DOHH2 (cell line): ENCODE measurements around the gene USP34.

Source experiments
- H3F3A ChIP-seq: fragments of 200-600 bp; sonication (generic), shearing (Covaris generic); 2 replicates; pipeline ENCODE4 v1.6.0; 2016; ENCODE audit warnings: antibody characterized with exemption, mild to moderate bottlenecking; ENCODE audit not compliant: control insufficient read depth, insufficient read depth
- H3K27ac ChIP-seq: fragments of 200-600 bp; sonication (generic); 2 replicates; pipeline ENCODE4 v1.5.1; 2014; ENCODE audit warnings: low read depth, mild to moderate bottlenecking, low read length, moderate library complexity
- H3K27me3 ChIP-seq: fragments of 200-600 bp; sonication (generic); 2 replicates; pipeline ENCODE4 v1.6.1; 2014; ENCODE audit warnings: mild to moderate bottlenecking, low read length, mixed read lengths; ENCODE audit not compliant: control insufficient read depth
- H3K36me3 ChIP-seq: fragments of 200-600 bp; sonication (generic); 2 replicates; pipeline ENCODE4 v1.6.1; 2014; ENCODE audit warnings: mild to moderate bottlenecking, low read length, moderate library complexity, mixed read lengths; ENCODE audit not compliant: control insufficient read depth
- H3K4me1 ChIP-seq: fragments of 200-600 bp; sonication (generic); 2 replicates; pipeline ENCODE4 v1.6.1; 2014; ENCODE audit warnings: mild to moderate bottlenecking, low read length, mixed read lengths; ENCODE audit not compliant: control insufficient read depth
- H3K4me2 ChIP-seq: fragments of 200-600 bp; sonication (generic); 2 replicates; pipeline ENCODE4 v1.6.0; 2014; ENCODE audit warnings: mild to moderate bottlenecking, low read length, moderate library complexity
- H3K4me3 ChIP-seq: fragments of 200-600 bp; sonication (generic); 2 replicates; pipeline ENCODE4 v1.5.1; 2014; ENCODE audit warnings: mild to moderate bottlenecking, low read length, mixed read lengths
- H3K79me2 ChIP-seq: fragments of 200-600 bp; sonication (generic); 2 replicates; pipeline ENCODE4 v1.6.1; 2014; ENCODE audit warnings: mild to moderate bottlenecking, low read length, mixed read lengths; ENCODE audit not compliant: control insufficient read depth
- H3K9me2 ChIP-seq: fragments of 200-600 bp; sonication (generic); replicated peaks from 2 replicates; pipeline ENCODE4 v1.6.1; 2014; ENCODE audit warnings: mild to moderate bottlenecking, low read length, mixed read lengths; ENCODE audit not compliant: control insufficient read depth
- H3K9me3 ChIP-seq: fragments of 200-600 bp; sonication (generic); 2 replicates; pipeline ENCODE4 v1.6.1; 2014; ENCODE audit warnings: antibody characterized with exemption, low read length, mixed read lengths; ENCODE audit not compliant: control insufficient read depth, insufficient read depth
- H4K20me1 ChIP-seq: fragments of 200-600 bp; sonication (generic); 2 replicates; pipeline ENCODE4 v1.6.0; 2014; ENCODE audit warnings: low read depth, mild to moderate bottlenecking, antibody characterized with exemption, low read length, moderate library complexity; ENCODE audit not compliant: control insufficient read depth, insufficient read depth
- CTCF ChIP-seq: fragments of 200-600 bp; sonication (generic); IDR thresholded peaks from one replicate; pipeline ENCODE4 v1.5.1; 2014; ENCODE audit warnings: antibody characterized with exemption, mild to moderate bottlenecking, low read depth, low read length; ENCODE audit not compliant: poor library complexity, severe bottlenecking
- EZH2phosphoT487 ChIP-seq: fragments of 200-600 bp; sonication (generic); IDR thresholded peaks from 2 replicates; pipeline ENCODE4 v1.6.1; 2017; ENCODE audit warnings: borderline replicate concordance, mild to moderate bottlenecking, antibody characterized with exemption, low read length, moderate library complexity, mixed read lengths

Gene USP34

GRCh38 chr2:61452392-61452791 is 18.5 kb downstream of the USP34 start:
- H3F3A ChIP-seq, result peaks cover 26% of the 10 kb centered on the region
- no peak for TF ChIP-seq CTCF
- TF ChIP-seq EZH2phosphoT487, result no peak
- H3K4me2 ChIP-seq, result no peak overlapping the region
- no peaks in the 10 kb centered on the region for H3K9me2 ChIP-seq
- H3K4me3 ChIP-seq, result no peak overlapping the region
- H3K27ac ChIP-seq, result no peak overlapping the region
- H3K36me3 ChIP-seq, result peaks cover 35% of the 10 kb centered on the region
- H4K20me1 ChIP-seq, result peaks cover 13% of the 10 kb centered on the region
- H3K9me3 ChIP-seq, result no peaks in the 10 kb centered on the region
- H3K27me3 ChIP-seq, result no peaks in the 10 kb centered on the region
- H3K4me1 ChIP-seq, result peaks cover 96% of the 10 kb centered on the region
- peaks cover 100% of the 10 kb centered on the region for H3K79me2 ChIP-seq

- H3K27me3 ChIP-seq, result no peaks in the 10 kb centered on the region
- TF ChIP-seq CTCF (no peak), EZH2phosphoT487 (no peak)
- H3K4me3 ChIP-seq, result no peak overlapping the region
- peak overlapping the region; percentile 99 for H3K4me2 ChIP-seq
- peak overlapping the region; percentile 99; the same call in 1 of the 2 replicates for H3K27ac ChIP-seq
- peaks cover 11% of the 10 kb centered on the region for H4K20me1 ChIP-seq
- H3K79me2 ChIP-seq, result peaks cover 100% of the 10 kb centered on the region
- H3K4me1 ChIP-seq, result peaks cover 96% of the 10 kb centered on the region
- no peaks in the 10 kb centered on the region for H3K9me3 ChIP-seq
- H3K9me2 ChIP-seq, result no peaks in the 10 kb centered on the region
- H3K36me3 ChIP-seq, result peaks cover 28% of the 10 kb centered on the region
- H3F3A ChIP-seq, result peaks cover 37% of the 10 kb centered on the region
Measured at GRCh38 chr2:61451178-61451577, 19.7 kb downstream of the USP34 start.

- TF ChIP-seq EZH2phosphoT487 (no peak), CTCF (no peak)
- Histone ChIP-seq H3K4me1 (peaks cover 96% of the 10 kb centered on the region), H3K9me3 (no peaks in the 10 kb centered on the region), H3K4me2 (peak overlapping the region; percentile 99), H3F3A (peaks cover 40% of the 10 kb centered on the region), H3K27me3 (no peaks in the 10 kb centered on the region), H3K36me3 (peaks cover 17% of the 10 kb centered on the region; the same call in 1 of the 2 replicates), H3K4me3 (peak overlapping the region; percentile 33), H3K79me2 (peaks cover 100% of the 10 kb centered on the region), H3K27ac (peak overlapping the region; percentile 99), H4K20me1 (peaks cover 2% of the 10 kb centered on the region; the same call in 1 of the 2 replicates), H3K9me2 (no peaks in the 10 kb centered on the region)
Measured at GRCh38 chr2:61450144-61450543, 20.7 kb downstream of the USP34 start.
